Activated naive CD4-positive, alpha-beta T cell treated with anti-CD3 and anti-CD28 coated beads, Interleukin-2, amount 50 U/mL, for 24 hours (primary cell): ENCODE results near the gene PLEKHM2.

Experiments
- H3K27ac Mint-ChIP-seq: one replicate; pipeline ENCODE4 v1.8.0; 2021; ENCODE audit warnings: mild to moderate bottlenecking, mixed read lengths
- H3K27me3 Mint-ChIP-seq: one replicate; pipeline ENCODE4 v1.8.0; 2021; ENCODE audit warnings: mixed read lengths
- H3K36me3 Mint-ChIP-seq: one replicate; pipeline ENCODE4 v1.8.0; 2021; ENCODE audit warnings: mixed read lengths
- H3K4me1 Mint-ChIP-seq: one replicate; pipeline ENCODE4 v1.8.0; 2021; ENCODE audit warnings: mixed read lengths
- H3K4me3 Mint-ChIP-seq: one replicate; pipeline ENCODE4 v1.8.0; 2021; ENCODE audit warnings: mild to moderate bottlenecking, mixed read lengths
- H3K9me3 Mint-ChIP-seq: one replicate; pipeline ENCODE4 v1.8.0; 2021; ENCODE audit warnings: mixed read lengths

PLEKHM2 gene

GRCh38 chr1:15735304-15736037 is 51.4 kb downstream of the PLEKHM2 start:
- H3K4me1 Mint-ChIP-seq = no peaks in the 10 kb centered on the region
- no peaks in the 10 kb centered on the region for H3K36me3 Mint-ChIP-seq
- H3K9me3 Mint-ChIP-seq = no peaks in the 10 kb centered on the region
- no peaks in the 10 kb centered on the region for H3K27me3 Mint-ChIP-seq
- no peak overlapping the region for H3K27ac Mint-ChIP-seq
- H3K4me3 Mint-ChIP-seq = no peak overlapping the region

DNA sequence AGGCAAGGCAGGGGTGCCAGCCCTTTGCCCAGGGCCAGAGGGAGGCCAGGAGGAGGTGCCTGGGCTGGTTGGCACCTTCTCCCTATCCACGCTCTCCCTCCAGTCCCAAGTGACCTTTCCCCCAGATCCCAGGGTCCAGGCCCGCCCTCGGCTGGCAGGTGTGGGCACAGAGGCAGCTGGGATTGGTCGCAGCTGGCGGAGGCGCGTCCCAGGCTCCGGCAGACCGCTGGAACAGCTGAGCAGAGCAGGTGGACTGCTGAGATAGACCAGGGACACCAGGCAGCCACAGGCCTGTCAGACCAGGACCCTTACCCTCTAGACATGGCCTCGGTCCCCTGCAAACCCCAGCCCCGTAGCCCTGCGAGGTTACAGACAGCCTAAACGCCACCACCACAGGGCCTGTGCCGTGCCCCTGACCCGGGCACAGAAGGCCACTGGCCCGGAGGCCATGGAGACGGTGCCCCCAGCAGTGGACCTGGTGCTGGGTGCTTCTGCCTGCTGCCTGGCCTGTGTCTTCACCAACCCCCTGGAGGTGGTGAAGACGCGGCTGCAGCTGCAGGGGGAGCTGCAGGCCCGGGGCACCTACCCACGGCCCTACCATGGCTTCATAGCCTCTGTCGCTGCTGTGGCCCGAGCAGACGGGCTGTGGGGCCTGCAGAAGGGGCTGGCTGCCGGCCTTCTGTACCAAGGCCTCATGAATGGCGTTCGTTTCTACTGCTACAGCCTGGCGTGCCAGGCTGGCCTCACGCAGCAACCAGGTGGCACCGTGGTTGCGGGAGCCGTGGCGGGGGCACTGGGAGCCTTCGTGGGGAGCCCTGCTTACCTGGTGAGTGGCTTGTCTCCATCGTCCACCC is 52.1 kb downstream of the PLEKHM2 start, which contains the start of gene SLC25A34:
Gene SLC25A34, plus strand, starts transcription at position 221 of the 854 bp plus-strand sequence. Its CDS starts 228 bp downstream, at position 449.
- no peak within 1 kb of the TSS for H3K4me3 Mint-ChIP-seq
- H3K27ac Mint-ChIP-seq = no peak within 1 kb of the TSS
- peaks cover 2% of the 10 kb centered on the region for H3K4me1 Mint-ChIP-seq
- no peaks in the 10 kb centered on the region for H3K27me3 Mint-ChIP-seq
- H3K9me3 Mint-ChIP-seq = no peaks in the 10 kb centered on the region
- H3K36me3 Mint-ChIP-seq = no peaks in the 10 kb centered on the region

DNA sequence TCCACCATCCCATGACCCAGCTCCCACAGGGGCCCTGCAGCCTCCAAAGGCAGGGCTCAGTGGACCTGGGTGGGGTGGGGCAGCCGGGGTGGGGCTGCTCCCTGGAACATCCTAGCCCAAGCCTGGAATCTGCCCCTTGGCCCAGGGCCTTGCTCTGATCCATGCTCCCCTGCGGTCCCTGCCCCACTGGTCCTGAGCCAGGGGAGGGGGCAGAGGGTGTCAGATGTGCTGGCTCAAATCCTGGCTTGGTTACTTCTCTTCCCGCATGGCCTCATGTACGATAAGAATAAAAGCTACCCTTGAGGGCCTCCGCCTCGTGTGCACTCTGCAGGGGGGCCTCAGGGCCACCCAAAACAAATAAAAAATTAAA is 52.8 kb downstream of the PLEKHM2 start:
- Mint-ChIP-seq H3K27me3 (no peaks in the 10 kb centered on the region), H3K9me3 (no peaks in the 10 kb centered on the region), H3K4me3 (no peak overlapping the region), H3K36me3 (no peaks in the 10 kb centered on the region), H3K4me1 (peaks cover 6% of the 10 kb centered on the region), H3K27ac (no peak overlapping the region)

- H3K4me1 Mint-ChIP-seq = peaks cover 6% of the 10 kb centered on the region
- no peaks in the 10 kb centered on the region for H3K27me3 Mint-ChIP-seq
- H3K36me3 Mint-ChIP-seq = no peaks in the 10 kb centered on the region
- H3K9me3 Mint-ChIP-seq = no peaks in the 10 kb centered on the region
- H3K27ac Mint-ChIP-seq = no peak overlapping the region
- H3K4me3 Mint-ChIP-seq = no peak overlapping the region
These were observed 53.5 kb downstream of the PLEKHM2 start for GRCh38 chr1:15737324-15738319.

GRCh38 chr1:15738416-15739113 is 54.4 kb downstream of the PLEKHM2 start:
- peaks cover 6% of the 10 kb centered on the region for H3K4me1 Mint-ChIP-seq
- H3K4me3 Mint-ChIP-seq = no peak overlapping the region
- H3K9me3 Mint-ChIP-seq = no peaks in the 10 kb centered on the region

GRCh38 chr1:15739259-15739658 is 55.1 kb downstream of the PLEKHM2 start:
- Mint-ChIP-seq H3K4me3 (no peak overlapping the region), H3K4me1 (peaks cover 6% of the 10 kb centered on the region), H3K27me3 (no peaks in the 10 kb centered on the region), H3K27ac (peak overlapping the region; percentile 72), H3K9me3 (no peaks in the 10 kb centered on the region), H3K36me3 (no peaks in the 10 kb centered on the region)

More at GRCh38 chr1:15738416-15739113, 54.4 kb downstream of the PLEKHM2 start:
- Mint-ChIP-seq H3K27me3 (no peaks in the 10 kb centered on the region), H3K27ac (no peak overlapping the region), H3K36me3 (no peaks in the 10 kb centered on the region)

DNA sequence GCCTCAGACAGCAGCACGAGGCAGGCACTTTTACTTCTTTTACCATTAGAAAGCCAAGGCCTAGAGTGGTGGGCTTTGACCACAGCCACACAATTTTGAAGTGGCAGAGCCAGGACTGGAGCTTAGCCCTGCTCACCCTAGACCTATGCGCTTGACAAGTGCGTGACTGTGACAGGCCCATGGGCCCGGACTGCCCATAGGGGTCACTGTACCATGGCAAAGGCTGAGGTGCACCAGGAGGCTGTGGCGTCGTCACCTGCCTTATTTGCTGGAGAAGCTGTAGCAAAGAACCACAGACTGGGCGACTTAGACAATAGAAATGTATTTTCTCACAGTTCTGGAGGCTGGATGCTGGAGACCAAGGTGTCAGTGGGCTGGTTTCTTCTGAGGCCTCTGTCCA is 55.6 kb downstream of the PLEKHM2 start:
- H3K36me3 Mint-ChIP-seq = no peaks in the 10 kb centered on the region

GRCh38 chr1:15740924-15741850 is 57.1 kb downstream of the PLEKHM2 start:
- Mint-ChIP-seq H3K4me1 (peaks cover 6% of the 10 kb centered on the region), H3K36me3 (no peaks in the 10 kb centered on the region), H3K9me3 (no peaks in the 10 kb centered on the region), H3K27ac (no peak overlapping the region), H3K27me3 (no peaks in the 10 kb centered on the region), H3K4me3 (no peak overlapping the region)

More for the DNA sequence above, 55.6 kb downstream of the PLEKHM2 start:
- no peaks in the 10 kb centered on the region for H3K9me3 Mint-ChIP-seq
- peaks cover 6% of the 10 kb centered on the region for H3K4me1 Mint-ChIP-seq
- H3K27me3 Mint-ChIP-seq = no peaks in the 10 kb centered on the region
- H3K4me3 Mint-ChIP-seq = no peak overlapping the region
- peak overlapping the region; percentile 72 for H3K27ac Mint-ChIP-seq

DNA sequence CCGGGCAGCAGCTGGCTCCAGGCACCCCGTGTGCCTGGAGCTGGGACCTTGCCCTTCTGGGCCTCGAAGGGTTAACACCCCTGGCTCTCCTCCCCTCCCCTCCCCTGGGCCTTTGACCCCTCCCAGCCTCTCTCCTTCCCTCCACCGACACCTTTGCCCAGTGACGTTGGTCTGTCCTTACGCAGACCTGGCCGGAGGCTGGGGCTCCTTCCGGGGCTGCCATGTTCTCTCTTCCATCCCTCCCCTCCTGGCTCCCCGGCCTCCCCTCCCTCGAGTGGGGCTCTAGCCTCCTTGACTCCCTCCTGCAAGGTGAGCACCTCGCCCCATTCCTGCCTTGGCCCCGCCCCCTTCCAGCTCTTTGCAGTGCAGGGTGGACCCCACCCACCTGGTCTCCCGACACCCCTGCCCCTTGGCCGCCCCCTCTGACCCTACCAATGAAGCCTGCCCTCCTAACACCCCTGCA is 58.2 kb downstream of the PLEKHM2 start, which contains the start of gene TMEM82:
Gene TMEM82, plus strand, starts transcription at position 161 of the 463 bp plus-strand sequence. Its CDS starts 61 bp downstream, at position 222.
- no peak within 1 kb of the TSS for H3K4me3 Mint-ChIP-seq
- no peak within 1 kb of the TSS for H3K27ac Mint-ChIP-seq
- no peaks in the 10 kb centered on the region for H3K36me3 Mint-ChIP-seq
- no peaks in the 10 kb centered on the region for H3K9me3 Mint-ChIP-seq
- H3K27me3 Mint-ChIP-seq = no peaks in the 10 kb centered on the region
- peaks cover 6% of the 10 kb centered on the region for H3K4me1 Mint-ChIP-seq

DNA sequence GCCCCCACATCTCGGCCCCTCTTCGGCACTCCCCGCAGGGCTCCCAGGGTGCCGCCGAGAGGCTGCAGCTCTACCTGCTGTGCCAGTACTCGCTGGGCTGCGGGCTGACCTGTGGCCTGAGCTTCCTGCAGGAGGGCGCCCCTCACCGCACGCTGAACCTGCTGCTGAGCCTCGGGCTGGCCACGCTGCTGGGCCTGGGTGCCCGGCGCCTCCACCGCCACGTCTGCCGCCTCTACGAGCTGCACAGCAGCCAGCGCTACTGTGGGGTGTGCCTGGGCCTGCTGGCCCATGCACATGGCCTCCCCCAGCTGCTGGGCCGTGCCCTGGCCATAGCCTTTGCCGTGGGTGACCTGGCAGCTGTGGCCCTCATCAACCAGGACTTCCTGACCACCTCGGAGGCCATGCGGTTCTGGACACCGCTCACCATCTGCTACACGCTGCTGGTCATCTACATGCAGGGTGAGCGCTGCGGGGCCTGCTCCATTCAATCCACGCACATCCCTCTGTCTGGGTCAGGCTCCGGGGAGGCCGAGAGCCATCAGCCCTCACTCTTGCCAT is 60.1 kb downstream of the PLEKHM2 start:
- Mint-ChIP-seq H3K27me3 (no peaks in the 10 kb centered on the region), H3K27ac (no peak overlapping the region), H3K4me3 (no peak overlapping the region)

GRCh38 chr1:15747378-15747777 is 63.3 kb downstream of the PLEKHM2 start:
- Mint-ChIP-seq H3K9me3 (no peaks in the 10 kb centered on the region), H3K36me3 (no peaks in the 10 kb centered on the region), H3K27me3 (peaks cover 2% of the 10 kb centered on the region), H3K4me3 (no peak overlapping the region), H3K4me1 (no peaks in the 10 kb centered on the region), H3K27ac (no peak overlapping the region)

More for the DNA sequence above, 60.1 kb downstream of the PLEKHM2 start:
- peaks cover 6% of the 10 kb centered on the region for H3K4me1 Mint-ChIP-seq
- no peaks in the 10 kb centered on the region for H3K9me3 Mint-ChIP-seq
- H3K36me3 Mint-ChIP-seq = no peaks in the 10 kb centered on the region

DNA sequence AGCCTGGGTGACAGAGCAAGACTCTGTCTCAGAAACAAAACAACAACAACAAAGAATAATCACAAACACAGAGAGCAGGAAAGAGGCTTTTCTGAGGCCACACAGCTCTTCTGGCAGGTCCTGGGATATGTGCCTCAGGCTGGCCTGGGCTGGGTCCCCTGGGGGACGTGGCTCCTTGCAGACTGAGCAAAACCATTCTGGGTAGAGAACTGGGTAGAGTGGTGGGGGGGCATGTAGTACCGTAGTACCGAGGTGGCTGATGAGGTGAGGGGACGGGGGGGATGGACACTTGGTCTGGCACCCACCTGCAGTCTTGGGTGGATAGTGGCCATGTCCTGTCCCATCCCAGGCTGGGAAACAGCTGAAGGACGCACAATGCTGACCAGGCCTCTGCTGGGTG is 64.1 kb downstream of the PLEKHM2 start:
- Mint-ChIP-seq H3K9me3 (no peaks in the 10 kb centered on the region), H3K27me3 (peaks cover 2% of the 10 kb centered on the region), H3K4me1 (no peaks in the 10 kb centered on the region), H3K36me3 (no peaks in the 10 kb centered on the region), H3K27ac (no peak overlapping the region), H3K4me3 (no peak overlapping the region)

DNA sequence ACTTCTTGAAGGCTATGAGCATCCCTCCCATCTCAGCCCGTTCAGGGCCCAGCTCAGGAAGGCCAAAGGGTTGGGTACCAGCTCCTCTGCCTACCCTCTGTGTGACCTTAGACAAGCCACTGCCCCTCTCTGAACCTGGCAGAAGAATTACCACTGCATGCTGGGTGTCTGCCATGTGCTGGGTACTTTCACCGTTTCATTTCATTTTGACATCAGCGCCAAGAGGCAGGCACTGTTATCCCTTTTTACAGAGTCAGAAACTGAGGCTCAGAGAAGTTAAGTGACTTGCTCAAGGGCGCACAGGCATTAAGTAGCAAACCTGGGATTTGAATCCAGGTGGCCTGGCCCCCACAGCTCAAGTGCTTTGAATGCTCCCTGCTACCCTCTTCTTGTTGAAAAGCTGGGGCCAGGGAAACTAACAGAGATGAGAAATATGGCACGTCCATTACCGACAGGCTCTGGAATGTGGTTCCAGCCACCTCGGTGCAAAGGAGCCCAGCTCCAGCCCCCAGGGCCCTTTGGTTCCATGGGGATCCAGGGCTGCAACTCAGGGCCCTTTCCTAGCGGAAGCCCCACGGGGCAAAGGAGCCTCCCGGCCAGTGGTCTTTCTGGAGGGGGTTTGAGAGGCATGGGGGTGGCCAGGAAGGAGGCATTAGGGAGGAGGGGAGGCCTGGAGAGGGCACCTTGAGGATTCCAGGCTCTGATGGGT is 64.7 kb downstream of the PLEKHM2 start:
- Mint-ChIP-seq H3K9me3 (no peaks in the 10 kb centered on the region), H3K4me3 (no peak overlapping the region), H3K4me1 (no peaks in the 10 kb centered on the region), H3K36me3 (no peaks in the 10 kb centered on the region), H3K27ac (no peak overlapping the region), H3K27me3 (peaks cover 2% of the 10 kb centered on the region)
